ENCODE measurements around the gene TTLL11.

The TTLL11 gene

DNA sequence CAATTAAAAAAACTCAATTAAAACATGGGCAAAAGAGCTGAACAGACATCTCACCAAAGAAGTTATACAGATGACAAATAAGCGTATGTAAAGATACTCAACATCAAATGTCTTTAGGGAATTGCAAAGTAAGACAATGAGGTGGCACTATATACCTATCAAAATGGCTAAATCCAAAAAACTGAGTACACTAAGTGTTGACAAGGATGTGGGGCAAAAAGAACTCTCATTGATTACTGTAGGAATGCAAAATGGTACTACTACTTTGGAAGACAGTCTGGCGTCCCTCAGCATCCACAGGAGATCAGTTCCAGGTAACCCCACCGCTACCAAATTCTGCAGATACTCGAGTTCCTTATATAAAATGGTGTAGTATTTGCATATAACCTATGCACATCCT is 243.6 kb downstream of the TTLL11 start:
- Histone ChIP-seq H3K36me3 (no peaks in the 10 kb centered on the region), H3K27ac (no peak overlapping the region), H3K4me3 (ENCODE audit: low read depth in 1 of 2, low read length in 1 of 2) (no peak overlapping the region), H3K4me1 (ENCODE audit: control insufficient read depth in 1 of 2, insufficient read depth in 1 of 2, low read depth in 1 of 2, low read length in 1 of 2) (no peaks in the 10 kb centered on the region), H3K9me3 (no peaks in the 10 kb centered on the region), H3K27me3 (no peaks in the 10 kb centered on the region)
- TF ChIP-seq, protein P1, sequence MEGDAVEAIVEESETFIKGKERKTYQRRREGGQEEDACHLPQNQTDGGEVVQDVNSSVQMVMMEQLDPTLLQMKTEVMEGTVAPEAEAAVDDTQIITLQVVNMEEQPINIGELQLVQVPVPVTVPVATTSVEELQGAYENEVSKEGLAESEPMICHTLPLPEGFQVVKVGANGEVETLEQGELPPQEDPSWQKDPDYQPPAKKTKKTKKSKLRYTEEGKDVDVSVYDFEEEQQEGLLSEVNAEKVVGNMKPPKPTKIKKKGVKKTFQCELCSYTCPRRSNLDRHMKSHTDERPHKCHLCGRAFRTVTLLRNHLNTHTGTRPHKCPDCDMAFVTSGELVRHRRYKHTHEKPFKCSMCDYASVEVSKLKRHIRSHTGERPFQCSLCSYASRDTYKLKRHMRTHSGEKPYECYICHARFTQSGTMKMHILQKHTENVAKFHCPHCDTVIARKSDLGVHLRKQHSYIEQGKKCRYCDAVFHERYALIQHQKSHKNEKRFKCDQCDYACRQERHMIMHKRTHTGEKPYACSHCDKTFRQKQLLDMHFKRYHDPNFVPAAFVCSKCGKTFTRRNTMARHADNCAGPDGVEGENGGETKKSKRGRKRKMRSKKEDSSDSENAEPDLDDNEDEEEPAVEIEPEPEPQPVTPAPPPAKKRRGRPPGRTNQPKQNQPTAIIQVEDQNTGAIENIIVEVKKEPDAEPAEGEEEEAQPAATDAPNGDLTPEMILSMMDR (IDR thresholded peaks at IDR 0.05) = no peak

DNA sequence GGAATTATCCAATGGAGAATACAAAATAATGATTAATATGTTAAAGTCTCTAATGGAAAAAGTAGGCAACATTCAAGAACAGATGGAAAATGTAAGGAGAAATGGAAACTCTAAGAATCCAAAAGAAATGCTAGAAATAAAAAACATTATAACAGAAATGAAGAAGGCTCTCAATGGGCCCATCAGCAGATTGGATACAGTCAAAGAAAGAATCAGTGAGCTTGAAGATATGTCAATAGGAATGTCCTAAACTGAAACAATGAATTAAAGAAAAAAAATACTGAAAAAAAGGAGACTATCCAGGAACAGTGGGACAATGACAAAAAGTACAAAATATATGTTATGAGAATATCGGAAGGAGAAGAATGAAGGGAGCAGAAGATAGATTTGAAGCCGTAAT is 248.5 kb downstream of the TTLL11 start:
- Histone ChIP-seq H3K27ac (no peak overlapping the region), H3K36me3 (no peaks in the 10 kb centered on the region), H3K9me3 (no peaks in the 10 kb centered on the region), H3K4me1 (ENCODE audit: control insufficient read depth in 1 of 2, insufficient read depth in 1 of 2, low read depth in 1 of 2, low read length in 1 of 2) (no peaks in the 10 kb centered on the region), H3K27me3 (no peaks in the 10 kb centered on the region), H3K4me3 (ENCODE audit: low read depth in 1 of 2, low read length in 1 of 2) (no peak overlapping the region)
- TF ChIP-seq, protein P1 (IDR thresholded peaks at IDR 0.05) = no peak

DNA sequence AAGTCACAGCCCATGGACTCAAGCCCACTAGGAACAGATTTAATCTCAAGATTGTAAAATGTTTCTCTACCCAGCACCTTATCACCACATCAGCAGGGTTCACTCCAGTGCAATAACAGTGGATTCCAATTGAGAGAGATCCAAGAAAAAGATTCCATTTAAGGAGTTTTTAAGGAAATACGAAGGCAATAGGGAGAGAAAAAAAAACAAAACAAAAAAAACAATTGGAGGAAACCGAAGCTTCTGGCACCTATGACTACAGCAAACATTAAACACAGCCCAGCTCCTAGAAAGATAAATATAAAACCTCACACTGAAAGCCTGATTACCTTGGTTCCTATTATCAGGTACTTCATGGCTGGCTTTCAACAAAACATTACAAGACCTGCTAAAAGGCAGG is 249.0 kb downstream of the TTLL11 start:
- Histone ChIP-seq H3K4me1 (ENCODE audit: control insufficient read depth in 1 of 2, insufficient read depth in 1 of 2, low read depth in 1 of 2, low read length in 1 of 2) (no peaks in the 10 kb centered on the region), H3K4me3 (ENCODE audit: low read depth in 1 of 2, low read length in 1 of 2) (no peak overlapping the region), H3K9me3 (no peaks in the 10 kb centered on the region), H3K36me3 (no peaks in the 10 kb centered on the region), H3K27ac (no peak overlapping the region), H3K27me3 (no peaks in the 10 kb centered on the region)
- TF ChIP-seq, protein P1 (IDR thresholded peaks at IDR 0.05) = no peak

DNA sequence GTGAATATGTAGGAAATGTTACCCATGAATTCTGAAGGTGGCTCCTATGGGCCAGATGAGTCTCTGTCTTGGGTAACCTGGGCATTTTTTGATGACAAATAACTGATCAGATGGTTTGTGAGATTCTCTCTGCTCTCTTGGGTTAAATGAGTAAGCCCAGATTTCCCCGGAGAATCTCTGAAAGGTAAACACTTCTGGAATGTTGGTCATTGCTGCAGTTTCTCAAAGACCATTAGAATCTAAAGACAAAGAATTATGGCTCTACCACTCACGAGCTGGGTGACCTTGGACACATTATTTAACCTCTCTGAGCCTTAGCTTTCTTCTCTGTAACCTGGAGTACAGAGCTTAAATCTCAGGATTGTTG is 250.5 kb downstream of the TTLL11 start:
- Histone ChIP-seq H3K27me3 (no peaks in the 10 kb centered on the region), H3K4me3 (ENCODE audit: low read depth in 1 of 2, low read length in 1 of 2) (no peak overlapping the region), H3K4me1 (ENCODE audit: control insufficient read depth in 1 of 2, insufficient read depth in 1 of 2, low read depth in 1 of 2, low read length in 1 of 2) (no peaks in the 10 kb centered on the region), H3K9me3 (no peaks in the 10 kb centered on the region), H3K27ac (no peak overlapping the region), H3K36me3 (no peaks in the 10 kb centered on the region)
- TF ChIP-seq, protein P1 (IDR thresholded peaks at IDR 0.05) = no peak

DNA sequence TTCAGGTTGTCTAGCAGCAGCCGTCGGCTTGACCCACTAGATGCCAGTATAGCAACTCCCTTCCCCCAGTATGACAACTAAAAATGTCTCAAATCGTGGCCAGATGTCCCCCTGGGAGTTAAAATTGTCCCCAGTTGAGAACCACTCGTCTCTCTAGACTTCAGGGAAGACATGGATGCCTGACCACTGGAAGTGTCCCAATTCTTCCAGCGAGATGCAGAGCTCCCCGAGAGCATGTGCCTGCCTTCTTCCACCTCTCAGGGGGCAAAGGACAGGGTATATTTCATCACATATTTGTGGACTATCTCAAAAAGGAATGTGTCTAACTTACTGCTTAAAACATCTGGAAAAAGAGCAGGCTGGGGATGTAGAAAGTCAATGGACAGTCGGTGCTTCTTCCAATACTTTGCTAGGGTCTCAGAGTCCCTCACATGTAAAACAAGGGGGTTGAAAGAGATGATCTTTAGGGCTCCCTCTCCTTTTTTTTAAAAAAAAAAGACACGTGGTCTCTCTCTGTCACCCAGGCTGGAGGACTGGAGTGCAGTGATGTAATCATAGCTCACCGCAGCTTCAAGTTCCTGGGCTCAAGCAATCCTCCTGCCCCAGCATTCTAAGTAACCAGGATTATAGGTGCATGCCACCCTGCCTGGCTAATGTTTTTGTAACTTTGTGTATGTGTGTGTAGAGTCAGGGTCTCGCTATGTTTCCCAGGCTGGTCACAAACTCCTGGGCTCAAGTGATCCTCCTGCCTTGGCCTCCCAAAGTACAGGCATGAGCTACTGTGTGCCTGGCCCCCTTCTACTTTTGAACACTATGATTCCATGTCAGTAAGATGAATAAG is 251.1 kb downstream of the TTLL11 start:
- TF ChIP-seq, protein P1 (IDR thresholded peaks at IDR 0.05) = no peak
- Histone ChIP-seq H3K9me3 (no peaks in the 10 kb centered on the region), H3K4me3 (ENCODE audit: low read depth in 1 of 2, low read length in 1 of 2) (no peak overlapping the region), H3K4me1 (ENCODE audit: control insufficient read depth in 1 of 2, insufficient read depth in 1 of 2, low read depth in 1 of 2, low read length in 1 of 2) (no peaks in the 10 kb centered on the region), H3K36me3 (no peaks in the 10 kb centered on the region), H3K27ac (no peak overlapping the region), H3K27me3 (no peaks in the 10 kb centered on the region)
